HepG2 (cell line): ENCODE results near the gene MFN2. TPM values are rescaled to one million over a fixed set of nuclear protein-coding genes. Genes with fewer than 3 reads are reported as not detected.

Source experiments
- ATAC-seq: fragments of 200-7000 bp; cut with Tn5 transposase; 3 replicates; pipeline ENCODE4 v1.9.1; 2020; ENCODE audit warnings: mild to moderate bottlenecking, moderate library complexity
- BruUV-seq: library from RNA; stranded (reverse); fragments of 400-500 nt; replicated peaks from 2 replicates; lab custom pipeline; 2021; lab: Mats Ljungman, UMichigan
- CTCF ChIA-PET: fragments of 300-600 bp; formaldehyde crosslinking; extraction: SDS; loops from one replicate; lab custom pipeline; 2021; ENCODE audit warnings: low total read pairs, inconsistent platforms, low intra/inter-chr PET ratio; lab: Yijun Ruan, JAX
- POLR2A ChIA-PET: fragments of 350-600 bp; sonication (Branson Sonifier 250); formaldehyde crosslinking; loops from one replicate; lab custom pipeline; 2020; ENCODE audit warnings: antibody characterized with exemption, inconsistent platforms; lab: Yijun Ruan, JAX
- DNase-seq: peaks from one replicate; pipeline ENCODE4 v3.0.0-alpha.2; 2015; ENCODE audit warnings: low spot score
- FAIRE-seq: peaks from 3 replicates; lab custom pipeline; 2011; peaks lifted over from hg19 to GRCh38; lab: Jason Lieb, UNC
- H2AFZ ChIP-seq: one replicate; pipeline ENCODE4 v1.6.1; 2011; ENCODE audit warnings: low read length, inconsistent platforms
- H3K27ac ChIP-seq: fragments of 300-600 bp; 3 replicates; pipeline ENCODE4 v1.8.0; 2011; ENCODE audit warnings: mixed run types, mild to moderate bottlenecking, mixed read lengths, low read length, inconsistent platforms; ENCODE audit not compliant: insufficient read depth; ENCODE audit errors: extremely low read length
- H3K27me3 ChIP-seq, 2 experiments: fragments of 200-600 bp in 1 of 2; 2 replicates in 1 of 2; 3 replicates in 1 of 2; pipeline versions ENCODE4 v1.6.0 to v1.8.0; 2011; ENCODE audit warnings: low read length in 2 of 2, mild to moderate bottlenecking in 2 of 2, moderate library complexity in 2 of 2, inconsistent platforms in 1 of 2; ENCODE audit not compliant: insufficient read depth in 2 of 2, control insufficient read depth in 1 of 2
- H3K36me3 ChIP-seq, 2 experiments: fragments of 200-600 bp in 1 of 2; replicated peaks in 1 of 2; 2 replicates in 1 of 2; 3 replicates in 1 of 2; pipeline versions ENCODE4 v1.5.1 to v1.8.0; 2011; ENCODE audit warnings: low read length in 2 of 2, inconsistent platforms in 1 of 2; ENCODE audit not compliant: insufficient read depth in 2 of 2, control insufficient read depth in 1 of 2
- H3K4me1 ChIP-seq: 2 replicates; pipeline ENCODE4 v1.5.1; 2012; ENCODE audit warnings: low read length, inconsistent platforms; ENCODE audit not compliant: insufficient read depth
- H3K4me2 ChIP-seq: 2 replicates; pipeline ENCODE4 v1.6.0; 2011; ENCODE audit warnings: low read depth, low read length, inconsistent platforms
- H3K4me3 ChIP-seq, 3 experiments: fragments of 200-600 bp in 1 of 3; sonication (generic), shearing (Covaris generic) in 1 of 3; replicated peaks in 1 of 3; 2 replicates each; pipeline ENCODE4 v1.5.1; 2011 to 2016; ENCODE audit warnings: low read length in 3 of 3, inconsistent platforms in 2 of 3, low read depth in 2 of 3, mild to moderate bottlenecking in 2 of 3, control low read depth in 1 of 3, mixed read lengths in 1 of 3; ENCODE audit not compliant: insufficient read depth in 1 of 3
- H3K79me2 ChIP-seq: one replicate; pipeline ENCODE4 v1.6.1; 2011; ENCODE audit warnings: low read length, inconsistent platforms; ENCODE audit not compliant: insufficient read depth
- H3K9ac ChIP-seq: 2 replicates; pipeline ENCODE4 v1.6.0; 2011; ENCODE audit warnings: mild to moderate bottlenecking, low read depth, low read length, inconsistent platforms; ENCODE audit not compliant: insufficient read depth
- H3K9me3 ChIP-seq: 2 replicates; pipeline ENCODE4 v1.5.1; 2012; ENCODE audit warnings: mild to moderate bottlenecking, low read length
- H4K20me1 ChIP-seq: 2 replicates; pipeline ENCODE4 v1.6.0; 2011; ENCODE audit warnings: inconsistent platforms, mild to moderate bottlenecking, low read length, moderate library complexity; ENCODE audit not compliant: insufficient read depth
- ATF6 ChIP-seq: sonication (generic); formaldehyde crosslinking; conservative IDR thresholded peaks from 2 replicates; pipeline ENCODE4 v1.4.0; 2020; ENCODE audit warnings: missing genetic modification reagents
- CREB1 ChIP-seq, 2 experiments: fragments of 450-650 bp in 1 of 2; IDR thresholded peaks; 2 replicates each; pipeline ENCODE4 v1.6.1; 2016 to 2017; ENCODE audit warnings: control low read depth in 1 of 2, mild to moderate bottlenecking in 1 of 2, missing compliant biosample characterization in 1 of 2, missing genetic modification characterization in 1 of 2
- ERF ChIP-seq: IDR thresholded peaks from 2 replicates; pipeline ENCODE4 v1.6.1; 2018; ENCODE audit warnings: missing biosample characterization, missing genetic modification reagents
- EZH2 ChIP-seq: conservative IDR thresholded peaks from 2 replicates; pipeline ENCODE4 v1.6.1; 2012; ENCODE audit warnings: mild to moderate bottlenecking, low read depth, low read length, moderate library complexity
- GFI1 ChIP-seq: sonication (generic); formaldehyde crosslinking; IDR thresholded peaks from 2 replicates; pipeline ENCODE4 v1.5.0; 2020; ENCODE audit warnings: missing genetic modification reagents, mild to moderate bottlenecking, borderline replicate concordance
- MXI1 ChIP-seq: IDR thresholded peaks from 3 replicates; pipeline ENCODE4 v1.6.1; 2012; ENCODE audit warnings: low read depth, low read length, inconsistent platforms, borderline replicate concordance
- NFYB ChIP-seq: sonication (generic); formaldehyde crosslinking; IDR thresholded peaks from 2 replicates; pipeline ENCODE4 v1.4.0; 2020; ENCODE audit warnings: missing genetic modification reagents
- PAXIP1 ChIP-seq: sonication (generic); formaldehyde crosslinking; conservative IDR thresholded peaks from 2 replicates; pipeline ENCODE4 v1.4.0; 2020; ENCODE audit warnings: mild to moderate bottlenecking, missing genetic modification reagents, moderate library complexity
- SP4 ChIP-seq: sonication (generic); formaldehyde crosslinking; IDR thresholded peaks from 2 replicates; pipeline ENCODE4 v1.8.1; 2023; ENCODE audit warnings: mild to moderate bottlenecking, missing genetic modification reagents
- ZBTB46 ChIP-seq: sonication (generic); formaldehyde crosslinking; IDR thresholded peaks from 2 replicates; pipeline ENCODE4 v1.4.0; 2020; ENCODE audit warnings: mild to moderate bottlenecking, missing genetic modification reagents, borderline replicate concordance
- ZNF564 ChIP-seq: sonication (generic); formaldehyde crosslinking; IDR thresholded peaks from 2 replicates; pipeline ENCODE4 v1.8.1; 2023; ENCODE audit warnings: mild to moderate bottlenecking, missing genetic modification reagents
- ZNF850 ChIP-seq: sonication (generic); formaldehyde crosslinking; conservative IDR thresholded peaks from 2 replicates; pipeline ENCODE4 v1.9.0; 2021; ENCODE audit warnings: mild to moderate bottlenecking, missing genetic modification reagents
- WGBS: methylation state at CpG from one replicate; pipeline ENCODE4 v1.1.6; 2017; ENCODE audit warnings: low lambda C conversion rate; 5-methylcytosine and 5-hydroxymethylcytosine counted together
- in situ Hi-C: cut with HindIII; loops from 2 replicates; pipeline ENCODE4 v1.10.0; 2017; ENCODE audit warnings: low pct_unique_long_range_greater_than_20kb; ENCODE audit not compliant: extremely low pct_ligation_motif_present
- intact Hi-C: fragments of 100-400 bp; cut with micrococcal nuclease; formaldehyde crosslinking; loops from one replicate; pipeline ENCODE4 v1.10.0; 2022; ENCODE audit not compliant: unreplicated experiment
- polyA plus RNA-seq, 8 experiments: library from polyadenylated mRNA; depleted of rRNA in 3 of 8; stranded (reverse) in 7 of 8; unstranded in 1 of 8; fragments of >200 nt; fragmentation: Illumina TruSeq in 4 of 8; extraction: Trizol in 4 of 8; gene quantifications; 2 replicates each; pipeline versions ENCODE4 v1.2.1 to v1.2.3, GENCODE V29; 2011 to 2016; ENCODE audit warnings: low read depth in 4 of 8, missing spikeins in 1 of 8, mixed read lengths in 1 of 8; ENCODE audit not compliant: insufficient read depth in 1 of 8
- total RNA-seq, 5 experiments: library from RNA; depleted of rRNA; stranded (reverse); fragments of >200 nt; fragmentation: Illumina TruSeq; extraction: Trizol; gene quantifications; 2 replicates each; pipeline ENCODE4 v1.2.3, GENCODE V29; 2016; ENCODE audit warnings: low read depth in 1 of 5

Gene MFN2
- total and polyA plus RNA-seq, 2 of the 13 experiments (the other 11 are each of a cell fraction or from before 2014, with no cell fraction given) = 38.7 to 60.9 TPM

GRCh38 chr1:12053752-12054548 is 73.7 kb downstream of the MFN2 start:
- Histone ChIP-seq H2AFZ (no peak overlapping the region), H4K20me1 (no peaks in the 10 kb centered on the region), H3K9ac (no peak overlapping the region), H3K27ac (no peak overlapping the region), H3K4me2 (0 out of 2 replicates have a peak overlapping the region, but pooled peaks have one; percentile 3), H3K9me3 (no peaks in the 10 kb centered on the region), H3K27me3 (peaks cover 5 to 34% of the 10 kb centered on the region in 2 experiments; a peak in 4 of 5 replicates), H3K36me3 (no peaks in the 10 kb centered on the region), H3K4me1 (no peaks in the 10 kb centered on the region), H3K79me2 (no peaks in the 10 kb centered on the region), H3K4me3 (no peak overlapping the region)
- DNase-seq (no peak), FAIRE-seq (no peak), ATAC-seq (no peak)
- intact Hi-C loops (no loop called here), in situ Hi-C loops (no loop called here)
- CTCF ChIA-PET = no interaction called here
- WGBS = 36% methylated on average over 8 of the region's 13 CpGs
- no TSS peak for BruUV-seq
- TF ChIP-seq SP4 (CRISPR knock-in tag) = no peak
- TF ChIP-seq ZNF850 = no peak
- no peak for TF ChIP-seq ATF6 (CRISPR knock-in tag)
- TF ChIP-seq ZBTB46 = no peak
- TF ChIP-seq EZH2 = no peak
- no peak for TF ChIP-seq CREB1 (IDR thresholded peaks at IDR 0.05)
- TF ChIP-seq CREB1 (CRISPR knock-in tag; IDR thresholded peaks at IDR 0.05) = no peak
- no peak for TF ChIP-seq GFI1 (CRISPR knock-in tag)
- TF ChIP-seq ERF = no peak
- no peak for TF ChIP-seq PAXIP1
- no peak for TF ChIP-seq NFYB (CRISPR knock-in tag)
- TF ChIP-seq MXI1 = no peak
- TF ChIP-seq ZNF564 (CRISPR knock-in tag) = no peak
- POLR2A ChIA-PET = no interaction called here
